ACHN (cell line): ENCODE data around the gene CDK2AP2.
"Not testable (repeated sequence)": the region's sequence is repeated elsewhere in the genome, so short reads cannot be mapped to it uniquely, and the experiment has no call there.

Experiments used
- DNase-seq: peaks from one replicate; pipeline ENCODE4 v3.0.0-alpha.2; 2015
- in situ Hi-C: cut with HindIII; loops from 2 replicates; pipeline ENCODE4 v1.10.0; 2017; ENCODE audit warnings: low sequenced_read_pairs, low pct_ligation_motif_present, low pct_unique_long_range_greater_than_20kb

Gene CDK2AP2

GRCh38 chr11:67482275-67482826 lies 25.6 kb downstream of the CDK2AP2 start:
- in situ Hi-C loops, result no loop called here
- DNase-seq, result peak; percentile 15

GRCh38 chr11:67477344-67478050 lies 30.5 kb downstream of the CDK2AP2 start:
- DNase-seq, in situ Hi-C loops: not testable (repeated sequence)

GRCh38 chr11:67476692-67477091 lies 31.3 kb downstream of the CDK2AP2 start:
- DNase-seq, in situ Hi-C loops: not testable (repeated sequence)

- DNase-seq, result no peak
- in situ Hi-C loops, result no loop called here
Observed at GRCh38 chr11:67472882-67473281, 35.1 kb downstream of the CDK2AP2 start.

- no peak for DNase-seq
- in situ Hi-C loops, result no loop called here
Observed at GRCh38 chr11:67470337-67471002, 37.5 kb downstream of the CDK2AP2 start.

- in situ Hi-C loops, result no loop called here
- DNase-seq, result no peak
Observed at GRCh38 chr11:67469508-67469811, 38.5 kb downstream of the CDK2AP2 start.

- in situ Hi-C loops, result no loop called here
- peak; percentile 88 for DNase-seq
Observed at GRCh38 chr11:67468759-67469507, 39.0 kb downstream of the CDK2AP2 start, which contains the start of gene TMEM134. TMEM134 (minus strand) TSS chr11:67469251; CDS start chr11:67469192, 59 bp downstream.

GRCh38 chr11:67468456-67468758 lies 39.6 kb downstream of the CDK2AP2 start:
- no peak for DNase-seq
- in situ Hi-C loops, result no loop called here

- DNase-seq, result no peak
- in situ Hi-C loops, result no loop called here
Observed at GRCh38 chr11:67468056-67468455, 39.9 kb downstream of the CDK2AP2 start.

- in situ Hi-C loops, result no loop called here
- no peak for DNase-seq
Observed at GRCh38 chr11:67466962-67467771, 40.8 kb downstream of the CDK2AP2 start.

GRCh38 chr11:67466367-67466766 lies 41.6 kb downstream of the CDK2AP2 start:
- no peak for DNase-seq
- in situ Hi-C loops, result no loop called here

GRCh38 chr11:67465530-67465929 lies 42.4 kb downstream of the CDK2AP2 start:
- in situ Hi-C loops, result not testable (repeated sequence)

GRCh38 chr11:67465189-67465510 lies 42.8 kb downstream of the CDK2AP2 start:
- in situ Hi-C loops, result no loop called here

More at GRCh38 chr11:67465530-67465929, 42.4 kb downstream of the CDK2AP2 start:
- DNase-seq, result not testable (repeated sequence)

GRCh38 chr11:67464411-67465188 lies 43.4 kb downstream of the CDK2AP2 start:
- in situ Hi-C loops, result no loop called here
- DNase-seq, result peak; percentile 88

More at GRCh38 chr11:67465189-67465510, 42.8 kb downstream of the CDK2AP2 start:
- no peak for DNase-seq

- in situ Hi-C loops, result no loop called here
- DNase-seq, result peak; percentile 65
Observed at GRCh38 chr11:67463680-67464410, 44.1 kb downstream of the CDK2AP2 start.

- in situ Hi-C loops, result no loop called here
- DNase-seq, result no peak
Observed at GRCh38 chr11:67463186-67463585, 44.8 kb downstream of the CDK2AP2 start.

GRCh38 chr11:67458266-67458665 lies 49.7 kb downstream of the CDK2AP2 start:
- in situ Hi-C loops, result no loop called here

More at GRCh38 chr11:67458266-67458665, 49.7 kb downstream of the CDK2AP2 start:
- no peak for DNase-seq
